Smooth muscle cell (in vitro differentiated cells): ENCODE measurements around the gene DLG2. TPM values are rescaled to one million over a fixed set of nuclear protein-coding genes. Genes with fewer than 3 reads are reported as not detected.

Experiments used
- DNase-seq: peaks from one replicate; lab custom pipeline; 2025; ENCODE audit not compliant: unreplicated experiment; lab: John Stamatoyannopoulos, UW
- H2AFZ ChIP-seq: fragments of 200-600 bp; sonication (generic); 2 replicates; pipeline ENCODE4 v1.6.0; 2016; ENCODE audit warnings: antibody characterized with exemption, low read depth, mild to moderate bottlenecking
- H3F3A ChIP-seq: fragments of 200-600 bp; sonication (generic); 2 replicates; pipeline ENCODE4 v1.6.0; 2017; ENCODE audit warnings: antibody characterized with exemption, low read depth
- H3K27ac ChIP-seq: fragments of 200-600 bp; sonication (generic); 2 replicates; pipeline ENCODE4 v1.5.1; 2016; ENCODE audit warnings: low read depth, mild to moderate bottlenecking
- H3K27me3 ChIP-seq: fragments of 200-600 bp; sonication (generic); 2 replicates; pipeline ENCODE4 v1.6.1; 2016; ENCODE audit warnings: low read depth, mild to moderate bottlenecking
- H3K36me3 ChIP-seq: fragments of 200-600 bp; sonication (generic); 2 replicates; pipeline ENCODE4 v1.5.1; 2016; ENCODE audit warnings: low read depth
- H3K4me1 ChIP-seq: fragments of 200-600 bp; sonication (generic); 2 replicates; pipeline ENCODE4 v1.5.1; 2016; ENCODE audit warnings: low read depth
- H3K4me2 ChIP-seq: fragments of 200-600 bp; sonication (generic); 2 replicates; pipeline ENCODE4 v1.6.0; 2016; ENCODE audit warnings: mild to moderate bottlenecking
- H3K4me3 ChIP-seq: fragments of 200-600 bp; sonication (generic); 2 replicates; pipeline ENCODE4 v1.5.1; 2016; ENCODE audit warnings: mild to moderate bottlenecking
- H3K79me2 ChIP-seq: fragments of 200-600 bp; sonication (generic); 2 replicates; pipeline ENCODE4 v1.6.0; 2016; ENCODE audit warnings: low read depth, mild to moderate bottlenecking
- H3K9ac ChIP-seq: fragments of 200-600 bp; sonication (generic); 2 replicates; pipeline ENCODE4 v1.6.0; 2016; ENCODE audit warnings: low read depth
- H3K9me3 ChIP-seq: fragments of 200-600 bp; sonication (generic); replicated peaks from 2 replicates; pipeline ENCODE4 v1.5.1; 2016; ENCODE audit warnings: low read depth
- H4K20me1 ChIP-seq: fragments of 200-600 bp; sonication (generic); 2 replicates; pipeline ENCODE4 v1.6.0; 2016; ENCODE audit warnings: low read depth
- CTCF ChIP-seq: fragments of 200-600 bp; sonication (generic); IDR thresholded peaks from 2 replicates; pipeline ENCODE4 v1.5.1; 2017; ENCODE audit warnings: borderline replicate concordance, mild to moderate bottlenecking, antibody characterized with exemption; ENCODE audit not compliant: insufficient read depth, poor library complexity, severe bottlenecking
- whole genome bisulfite sequencing: methylation state at CpG from one replicate; pipeline ENCODE4 v1.1.7; 2016; ENCODE audit warnings: low lambda C conversion rate; 5-methylcytosine and 5-hydroxymethylcytosine counted together
- polyA plus RNA-seq: library from polyadenylated mRNA; unstranded; fragments of >200 nt; fragmentation: Nextera tagmentation; extraction: Ambion mirVana; gene quantifications from 2 replicates; pipeline ENCODE4 v1.2.1, GENCODE V29; 2016
- total RNA-seq: library from RNA; depleted of rRNA; stranded (reverse); fragments of >200 nt; gene quantifications from 2 replicates; pipeline ENCODE4 v1.2.3, GENCODE V29; 2014

The DLG2 gene
- total and polyA plus RNA-seq, 2 experiments from 2014 or later: 0.74 to 1.1 TPM

GRCh38 chr11:85196968-85197367 is 430.2 kb downstream of the DLG2 start:
- DNase-seq: no peak
- H3K4me2 ChIP-seq: no peak overlapping the region
- H3K9ac ChIP-seq: no peak overlapping the region
- WGBS: 86% methylated on average over 2 of the region's 2 CpGs
- H3K4me1 ChIP-seq: no peaks in the 10 kb centered on the region
- H3F3A ChIP-seq: no peaks in the 10 kb centered on the region
- H3K9me3 ChIP-seq: peaks cover under 1% of the 10 kb centered on the region
- no peak for TF ChIP-seq CTCF
- H3K27me3 ChIP-seq: no peaks in the 10 kb centered on the region
- no peak overlapping the region for H2AFZ ChIP-seq
- H4K20me1 ChIP-seq: no peaks in the 10 kb centered on the region
- no peak overlapping the region for H3K27ac ChIP-seq
- H3K4me3 ChIP-seq: no peak overlapping the region
- peaks cover 4% of the 10 kb centered on the region for H3K36me3 ChIP-seq
- no peaks in the 10 kb centered on the region for H3K79me2 ChIP-seq

- H3K79me2 ChIP-seq: no peaks in the 10 kb centered on the region
- WGBS: 61% methylated on average over 3 of the region's 3 CpGs
Measured at GRCh38 chr11:85195934-85196333, 431.2 kb downstream of the DLG2 start.

GRCh38 chr11:85187992-85188391 is 439.2 kb downstream of the DLG2 start:
- WGBS: 50% methylated on average over 1 of the region's 1 CpG
- H3K36me3 ChIP-seq: peaks cover 3% of the 10 kb centered on the region
- H2AFZ ChIP-seq: no peak overlapping the region
- no peak overlapping the region for H3K27ac ChIP-seq
- no peaks in the 10 kb centered on the region for H3K27me3 ChIP-seq
- H3F3A ChIP-seq: no peaks in the 10 kb centered on the region
- H3K9ac ChIP-seq: no peak overlapping the region
- H3K79me2 ChIP-seq: no peaks in the 10 kb centered on the region
- no peaks in the 10 kb centered on the region for H4K20me1 ChIP-seq
- H3K4me1 ChIP-seq: no peaks in the 10 kb centered on the region
- H3K4me2 ChIP-seq: no peak overlapping the region
- no peak for TF ChIP-seq CTCF
- H3K4me3 ChIP-seq: no peak overlapping the region
- no peaks in the 10 kb centered on the region for H3K9me3 ChIP-seq
- no peak for DNase-seq

More at GRCh38 chr11:85195934-85196333, 431.2 kb downstream of the DLG2 start:
- Histone ChIP-seq H3K36me3 (no peaks in the 10 kb centered on the region), H2AFZ (no peak overlapping the region), H3K27ac (no peak overlapping the region), H3K4me1 (no peaks in the 10 kb centered on the region), H3K4me2 (no peak overlapping the region), H3K27me3 (no peaks in the 10 kb centered on the region), H3K4me3 (no peak overlapping the region), H3K9ac (no peak overlapping the region), H3K9me3 (no peaks in the 10 kb centered on the region), H3F3A (no peaks in the 10 kb centered on the region), H4K20me1 (no peaks in the 10 kb centered on the region)
- TF ChIP-seq CTCF: no peak
- DNase-seq: no peak

GRCh38 chr11:85184721-85185120 is 442.4 kb downstream of the DLG2 start:
- H2AFZ ChIP-seq: no peak overlapping the region
- no peaks in the 10 kb centered on the region for H4K20me1 ChIP-seq
- H3K79me2 ChIP-seq: no peaks in the 10 kb centered on the region
- 92% methylated on average over 1 of the region's 1 CpG for WGBS
- H3K27me3 ChIP-seq: no peaks in the 10 kb centered on the region
- no peak for TF ChIP-seq CTCF
- H3K36me3 ChIP-seq: peaks cover 3% of the 10 kb centered on the region
- H3K4me1 ChIP-seq: peaks cover 7% of the 10 kb centered on the region
- H3K9me3 ChIP-seq: no peaks in the 10 kb centered on the region
- no peak overlapping the region for H3K27ac ChIP-seq
- H3F3A ChIP-seq: no peaks in the 10 kb centered on the region
- H3K4me3 ChIP-seq: no peak overlapping the region
- DNase-seq: no peak
- no peak overlapping the region for H3K4me2 ChIP-seq
- H3K9ac ChIP-seq: no peak overlapping the region
